Measurements from ENCODE around the gene ATAD1.
"Not testable (repeated sequence)": the region's sequence is repeated elsewhere in the genome, so short reads cannot be mapped to it uniquely, and the experiment has no call there.

The ATAD1 gene, protein sequence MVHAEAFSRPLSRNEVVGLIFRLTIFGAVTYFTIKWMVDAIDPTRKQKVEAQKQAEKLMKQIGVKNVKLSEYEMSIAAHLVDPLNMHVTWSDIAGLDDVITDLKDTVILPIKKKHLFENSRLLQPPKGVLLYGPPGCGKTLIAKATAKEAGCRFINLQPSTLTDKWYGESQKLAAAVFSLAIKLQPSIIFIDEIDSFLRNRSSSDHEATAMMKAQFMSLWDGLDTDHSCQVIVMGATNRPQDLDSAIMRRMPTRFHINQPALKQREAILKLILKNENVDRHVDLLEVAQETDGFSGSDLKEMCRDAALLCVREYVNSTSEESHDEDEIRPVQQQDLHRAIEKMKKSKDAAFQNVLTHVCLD

DNA sequence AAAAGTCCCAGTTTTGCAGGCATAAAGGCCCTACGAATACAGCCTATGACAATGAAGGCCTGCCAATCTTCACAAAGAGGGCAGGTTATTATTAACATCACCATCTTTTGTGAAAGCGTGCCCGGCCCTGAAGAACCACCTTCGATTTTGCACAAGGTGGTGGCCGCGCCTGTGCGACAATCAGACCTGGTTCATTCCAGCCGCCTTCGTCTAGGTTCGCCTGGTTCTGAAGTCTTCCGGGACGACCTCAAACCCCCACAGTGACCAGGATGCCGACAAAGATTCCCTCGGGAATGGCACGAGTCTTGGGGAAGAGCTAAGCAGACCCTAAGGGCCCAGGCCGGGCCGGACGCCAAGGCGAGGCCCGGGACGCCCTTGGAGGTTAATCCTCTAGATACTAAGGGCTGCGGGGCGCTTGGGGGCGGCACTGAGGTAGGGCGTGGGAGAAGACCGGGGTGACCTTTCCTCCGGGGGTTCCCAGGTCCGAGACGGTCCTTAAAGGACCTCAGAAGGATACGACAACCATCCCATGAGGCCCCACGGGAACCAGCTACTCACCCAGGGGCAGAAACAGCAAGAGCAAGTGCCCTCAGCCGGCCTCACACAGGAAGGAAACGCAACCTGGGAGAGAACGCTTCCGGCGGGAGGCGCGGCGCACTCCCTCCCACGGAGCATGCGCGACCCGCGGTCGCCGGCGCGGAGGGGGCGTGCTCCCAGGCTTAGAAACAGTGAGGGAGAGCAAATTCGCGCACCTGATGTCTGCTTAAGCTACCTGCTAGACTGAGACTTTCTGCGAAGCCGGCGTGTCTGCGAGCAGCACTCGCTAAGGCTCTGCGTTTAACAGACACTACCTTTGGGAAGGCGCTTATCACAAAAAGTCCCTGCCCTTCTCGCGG lies at the start of gene ATAD1:
ATAD1 (minus strand) TSS at position 618 of the 896 bp plus-strand sequence. CDS start 3,627 bp downstream, outside the sequence.
- DNase-seq, result peak; percentile 86

GRCh38 chr10:87867453-87867852 lies 49.4 kb upstream of the ATAD1 start:
- DNase-seq, result no peak

GRCh38 chr10:87866412-87866974 lies 48.5 kb upstream of the ATAD1 start:
- no peak for DNase-seq

DNA sequence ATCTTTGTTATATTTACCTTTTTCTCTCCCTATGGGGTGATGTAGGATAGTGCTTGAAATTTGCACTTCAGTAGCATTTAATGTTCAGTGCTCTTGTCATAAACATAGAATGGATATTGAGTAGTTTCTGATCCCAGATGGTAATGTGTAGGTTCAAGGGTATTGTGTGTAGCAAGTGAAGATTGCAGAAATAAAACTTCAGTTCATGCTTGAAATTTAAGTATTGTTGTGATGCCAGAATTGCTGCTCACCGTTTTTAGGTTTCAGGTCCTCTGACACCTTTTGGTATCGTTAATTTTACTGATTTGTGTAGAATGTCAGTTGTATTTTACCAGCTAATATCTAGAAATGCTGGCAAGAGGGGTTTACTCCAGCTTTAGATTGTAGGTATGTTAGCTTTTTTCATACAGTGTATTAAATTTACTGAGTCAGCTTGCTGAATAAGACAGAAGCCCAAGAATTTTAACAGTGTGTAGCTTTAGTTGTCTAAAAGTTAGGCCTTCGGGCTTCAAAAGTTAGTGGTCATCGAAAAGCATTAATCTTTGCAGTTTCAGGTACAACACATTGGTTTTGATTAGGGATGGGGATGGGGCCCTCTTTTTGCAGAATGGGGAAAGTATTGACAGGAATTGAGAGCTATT lies 47.3 kb upstream of the ATAD1 start:
- no peak for DNase-seq

DNA sequence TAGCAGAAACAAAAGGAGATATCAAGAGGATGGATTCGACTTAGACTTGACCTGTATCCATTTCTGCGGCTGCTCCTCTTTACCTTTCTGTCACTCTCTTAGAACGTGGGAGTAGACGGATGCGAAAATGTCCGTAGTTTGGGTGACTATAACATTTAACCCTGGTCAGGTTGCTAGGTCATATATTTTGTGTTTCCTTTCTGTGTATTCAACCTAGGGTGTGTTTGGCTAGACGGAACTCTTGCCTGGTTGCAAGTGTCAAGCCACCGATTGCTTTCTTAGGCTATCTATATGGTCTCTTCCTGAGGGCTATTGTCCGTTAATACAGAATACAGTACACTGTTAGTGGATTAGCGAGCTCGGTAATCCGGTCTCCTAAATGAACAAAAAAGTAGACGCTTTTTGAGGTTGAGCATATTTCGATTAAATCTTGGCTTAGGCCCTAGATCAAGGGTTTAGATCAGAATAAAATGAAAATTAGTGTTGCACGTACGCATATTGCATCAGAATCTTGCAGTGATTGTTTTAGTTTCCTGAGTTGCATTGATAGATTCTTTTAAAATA lies 46.6 kb upstream of the ATAD1 start:
- no peak for DNase-seq

DNA sequence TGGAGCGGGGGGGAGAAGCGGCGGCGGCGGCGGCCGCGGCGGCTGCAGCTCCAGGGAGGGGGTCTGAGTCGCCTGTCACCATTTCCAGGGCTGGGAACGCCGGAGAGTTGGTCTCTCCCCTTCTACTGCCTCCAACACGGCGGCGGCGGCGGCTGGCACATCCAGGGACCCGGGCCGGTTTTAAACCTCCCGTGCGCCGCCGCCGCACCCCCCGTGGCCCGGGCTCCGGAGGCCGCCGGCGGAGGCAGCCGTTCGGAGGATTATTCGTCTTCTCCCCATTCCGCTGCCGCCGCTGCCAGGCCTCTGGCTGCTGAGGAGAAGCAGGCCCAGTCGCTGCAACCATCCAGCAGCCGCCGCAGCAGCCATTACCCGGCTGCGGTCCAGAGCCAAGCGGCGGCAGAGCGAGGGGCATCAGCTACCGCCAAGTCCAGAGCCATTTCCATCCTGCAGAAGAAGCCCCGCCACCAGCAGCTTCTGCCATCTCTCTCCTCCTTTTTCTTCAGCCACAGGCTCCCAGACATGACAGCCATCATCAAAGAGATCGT lies 46.0 kb upstream of the ATAD1 start:
- DNase-seq, result not testable (repeated sequence)

- DNase-seq, result peak; percentile 94
Measured at GRCh38 chr10:87863053-87863943, 45.3 kb upstream of the ATAD1 start, which contains the start of the genes KLLN and PTEN. KLLN (minus strand) TSS chr10:87863533; CDS start chr10:87862487, 1,046 bp downstream. PTEN (plus strand) TSS chr10:87863625; CDS start chr10:87864470, 845 bp downstream.

DNA sequence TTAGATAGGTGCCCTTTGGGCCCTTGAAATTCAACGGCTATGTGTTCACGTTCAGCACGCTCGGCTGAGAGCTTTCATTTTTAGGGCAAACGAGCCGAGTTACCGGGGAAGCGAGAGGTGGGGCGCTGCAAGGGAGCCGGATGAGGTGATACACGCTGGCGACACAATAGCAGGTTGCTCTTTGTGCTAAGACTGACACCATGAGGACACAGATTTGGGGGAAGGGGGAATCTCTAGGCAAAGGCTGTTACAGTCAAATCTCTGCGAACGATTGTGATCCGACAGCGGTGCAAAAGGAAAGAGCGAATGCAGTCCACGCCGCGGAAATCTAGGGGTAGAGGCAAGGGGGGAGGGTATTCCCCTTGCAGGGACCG lies 44.6 kb upstream of the ATAD1 start:
- no peak for DNase-seq

GRCh38 chr10:87861953-87862678 lies 44.1 kb upstream of the ATAD1 start:
- peak; percentile 93 for DNase-seq

- DNase-seq, result peak; percentile 73
Measured at GRCh38 chr10:87861566-87861952, 43.5 kb upstream of the ATAD1 start.

DNA sequence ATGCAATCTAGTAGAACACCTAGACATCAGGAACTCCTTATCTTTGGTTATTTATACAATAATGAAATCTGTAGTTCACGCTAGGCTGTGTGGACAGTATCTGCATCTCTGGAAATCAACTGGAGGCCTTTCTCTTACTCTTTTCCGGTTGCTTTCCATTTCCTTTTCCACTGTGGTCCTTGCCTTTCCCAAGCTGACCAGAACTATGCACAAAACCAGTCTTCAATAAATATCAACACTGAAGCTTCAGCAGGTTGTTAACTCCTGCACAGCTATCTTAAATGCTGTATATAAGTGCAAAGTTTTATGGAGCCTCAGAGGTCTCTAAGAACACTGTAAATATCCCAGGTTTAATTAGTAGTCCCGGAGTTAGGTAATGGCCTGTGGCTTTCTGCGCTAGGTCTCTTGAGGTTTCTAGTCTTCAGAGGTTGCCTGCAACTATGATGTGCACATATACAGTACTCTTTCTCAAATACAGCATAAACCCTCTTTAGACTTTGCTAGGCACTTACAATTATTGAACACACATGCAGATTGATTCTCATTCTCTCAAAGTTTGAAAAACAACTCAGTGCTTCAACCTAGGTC lies 42.9 kb upstream of the ATAD1 start:
- DNase-seq, result no peak

GRCh38 chr10:87860156-87860795 lies 42.2 kb upstream of the ATAD1 start:
- no peak for DNase-seq

GRCh38 chr10:87855665-87856064 lies 37.6 kb upstream of the ATAD1 start:
- not testable (repeated sequence) for DNase-seq

- not testable (repeated sequence) for DNase-seq
Measured at GRCh38 chr10:87855247-87855646, 37.2 kb upstream of the ATAD1 start.

- DNase-seq, result no peak
Measured at GRCh38 chr10:87852089-87852488, 34.1 kb upstream of the ATAD1 start.

- no peak for DNase-seq
Measured at GRCh38 chr10:87850742-87851205, 32.7 kb upstream of the ATAD1 start.

DNA sequence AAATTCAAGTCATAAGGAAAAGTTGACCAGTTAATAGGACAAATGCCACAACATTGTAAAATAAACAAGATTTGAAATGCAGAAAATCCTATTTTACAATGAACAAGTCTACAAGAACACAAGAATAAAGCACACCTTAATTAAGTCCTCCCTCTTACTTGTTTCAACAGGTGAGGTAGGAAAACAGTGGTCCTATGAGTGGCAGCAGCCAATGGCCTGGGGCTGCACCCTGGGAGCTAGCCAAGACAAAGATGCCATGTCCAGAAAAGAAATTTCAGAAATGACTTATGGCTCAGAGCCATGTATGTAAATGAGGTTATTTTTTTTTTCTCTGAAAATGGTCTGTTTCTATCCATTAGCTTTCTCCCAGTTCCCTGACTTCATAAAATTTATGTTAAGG lies 31.0 kb upstream of the ATAD1 start:
- no peak for DNase-seq

DNA sequence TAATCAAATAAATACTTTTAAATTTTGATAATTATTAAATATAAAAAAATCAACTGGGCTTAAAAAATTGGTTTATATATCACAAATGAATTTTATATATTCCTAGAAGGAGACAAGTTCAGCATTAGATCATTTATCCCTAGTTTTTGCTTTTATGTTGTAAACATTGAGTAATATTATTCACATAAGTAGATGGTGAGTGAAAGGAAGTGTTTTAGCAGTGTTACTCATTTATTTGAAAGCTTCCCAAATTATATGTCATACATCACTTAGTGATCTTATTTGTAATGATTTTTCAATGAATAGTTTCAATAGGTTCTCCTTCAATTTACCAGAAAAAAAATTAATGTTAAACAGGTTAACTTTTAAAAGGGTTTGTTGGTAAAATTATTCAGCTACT lies 29.5 kb upstream of the ATAD1 start:
- DNase-seq, result no peak

DNA sequence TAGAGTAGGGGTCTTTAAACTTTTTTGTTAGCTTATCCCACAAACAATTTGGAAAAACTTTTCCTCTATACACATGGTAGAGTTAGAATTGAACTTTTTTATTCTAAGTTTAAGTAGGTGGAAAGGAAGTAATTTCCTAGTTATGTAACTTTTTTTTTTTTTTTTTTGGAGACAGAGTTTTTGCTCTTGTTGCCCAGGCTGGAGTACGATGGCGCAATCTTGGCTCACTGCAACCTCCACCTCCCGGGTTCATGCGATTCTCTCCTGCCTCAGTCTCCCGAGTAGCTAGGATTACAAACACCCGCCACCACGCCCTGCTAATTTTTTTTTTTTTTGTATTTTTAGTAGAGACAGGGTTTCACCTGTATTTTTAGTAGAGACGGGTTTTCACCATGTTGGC lies 28.7 kb upstream of the ATAD1 start:
- DNase-seq, result not testable (repeated sequence)

Data from T1000 (cell line).